A673 (cell line): Measurements from ENCODE around the gene RASSF1. TPM values are rescaled to one million over a fixed set of nuclear protein-coding genes. Genes with fewer than 3 reads are reported as not detected.

Experiments used
- BruUV-seq: library from RNA; stranded (reverse); fragments of 400-500 nt; replicated peaks from 2 replicates; lab custom pipeline; 2021; lab: Mats Ljungman, UMichigan
- CTCF ChIA-PET: fragments of 300-600 bp; sonication (Branson Sonifier 250); formaldehyde crosslinking; loops from one replicate; lab custom pipeline; 2022; ENCODE audit warnings: antibody characterized with exemption; lab: Charles Lee
- POLR2A ChIA-PET: fragments of 300-600 bp; sonication (Branson Sonifier 250); formaldehyde crosslinking; loops from one replicate; lab custom pipeline; 2022; ENCODE audit warnings: antibody characterized with exemption; ENCODE audit not compliant: low non-redundant PET; lab: Charles Lee
- DNase-seq: peaks from one replicate; pipeline ENCODE4 v3.0.0-alpha.2; 2015; ENCODE audit warnings: low spot score
- H3K27ac ChIP-seq: fragments of 200-600 bp; sonication (generic); 2 replicates; pipeline ENCODE4 v1.5.1; 2016; ENCODE audit warnings: mixed run types, low read depth, mild to moderate bottlenecking, mixed read lengths, antibody characterized with exemption, low read length; ENCODE audit not compliant: poor library complexity, severe bottlenecking
- H3K27me3 ChIP-seq: fragments of 200-600 bp; sonication (generic); replicated peaks from 2 replicates; pipeline ENCODE4 v1.6.1; 2017; ENCODE audit warnings: mixed run types, low read depth, mild to moderate bottlenecking, mixed read lengths, antibody characterized with exemption, low read length; ENCODE audit not compliant: insufficient read depth, poor library complexity
- H3K36me3 ChIP-seq: fragments of 200-600 bp; sonication (generic); 2 replicates; pipeline ENCODE4 v1.6.1; 2016; ENCODE audit warnings: mixed run types, mild to moderate bottlenecking, mixed read lengths, antibody characterized with exemption, low read length; ENCODE audit not compliant: insufficient read depth, poor library complexity, severe bottlenecking
- H3K4me1 ChIP-seq: fragments of 200-600 bp; sonication (generic); 2 replicates; pipeline ENCODE4 v1.6.1; 2017; ENCODE audit warnings: mixed run types, mild to moderate bottlenecking, mixed read lengths, antibody characterized with exemption, low read length; ENCODE audit not compliant: insufficient read depth, poor library complexity, severe bottlenecking
- H3K4me3 ChIP-seq: fragments of 200-600 bp; sonication (generic); 2 replicates; pipeline ENCODE4 v1.5.1; 2016; ENCODE audit warnings: low read depth, mixed run types, mild to moderate bottlenecking, mixed read lengths, low read length; ENCODE audit not compliant: poor library complexity, severe bottlenecking
- H3K9me3 ChIP-seq: fragments of 200-600 bp; sonication (generic); 2 replicates; pipeline ENCODE4 v1.6.1; 2016; ENCODE audit warnings: mixed run types, low read depth, mild to moderate bottlenecking, mixed read lengths, antibody characterized with exemption, low read length; ENCODE audit not compliant: poor library complexity, severe bottlenecking
- EZH2 ChIP-seq: fragments of 200-600 bp; sonication (generic); IDR thresholded peaks from 2 replicates; pipeline ENCODE4 v1.6.1; 2017; ENCODE audit warnings: borderline replicate concordance, low read depth, mild to moderate bottlenecking, mixed read lengths, antibody characterized with exemption, low read length; ENCODE audit not compliant: poor library complexity, severe bottlenecking
- intact Hi-C: fragments of 100-400 bp; cut with micrococcal nuclease; formaldehyde crosslinking; loops from one replicate; pipeline ENCODE4 v1.10.0; 2022; ENCODE audit not compliant: unreplicated experiment
- total RNA-seq: library from RNA; stranded (reverse); gene quantifications from 2 replicates; pipeline ENCODE4 v1.2.3, GENCODE V29; 2021
- TF ChIP-seq, protein P1 (sequence below): fragments of 300-800, 200-600 bp; sonication (generic); conservative IDR thresholded peaks from 2 replicates; pipeline ENCODE4 v1.5.1; 2017; ENCODE audit warnings: low read depth, mild to moderate bottlenecking, antibody characterized with exemption, low read length, moderate library complexity, mixed read lengths

The RASSF1 gene
- total RNA-seq, 1 experiment from 2014 or later = 14.4 TPM

DNA sequence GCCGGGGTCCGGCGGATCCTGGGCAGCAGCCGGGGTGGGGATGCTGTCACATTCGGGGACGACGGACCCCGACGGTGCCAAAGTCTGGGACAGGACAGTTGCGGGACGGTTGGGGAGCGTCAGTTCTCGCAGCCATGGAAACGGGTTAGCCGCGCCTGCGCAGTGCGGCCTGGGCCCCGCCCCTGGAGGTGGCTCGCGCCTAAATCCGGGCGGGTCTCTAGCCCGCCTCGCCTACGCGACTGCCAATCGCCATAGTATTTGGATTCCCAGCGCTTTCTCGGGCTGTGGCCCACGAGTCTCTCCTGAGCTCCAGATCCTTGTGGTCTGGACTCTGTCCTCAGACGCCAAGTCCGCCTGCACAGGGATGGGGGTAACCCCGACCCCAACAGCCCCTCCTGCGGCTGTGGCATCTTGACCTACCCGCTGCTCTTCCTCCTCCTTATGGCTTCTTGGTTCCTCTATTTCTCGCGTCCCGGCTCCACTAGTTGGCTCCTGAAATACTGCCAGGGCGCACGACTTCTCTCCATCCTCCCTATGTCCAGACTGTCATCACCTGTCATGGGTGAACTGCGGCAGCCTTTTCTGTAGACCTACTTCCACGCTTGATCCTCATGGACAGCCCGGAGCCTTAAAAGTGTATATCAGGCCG lies 5.1 kb upstream of the RASSF1 start, which contains the start of gene ZMYND10:
Gene ZMYND10 (minus strand): TSS at position 147 of the 649 bp plus-strand sequence. CDS start 153 bp downstream, outside the sequence.
- BruUV-seq = no TSS peak
- no peaks in the 10 kb centered on the region for H3K9me3 ChIP-seq
- TF ChIP-seq EZH2 = no peak
- TF ChIP-seq, protein P1, sequence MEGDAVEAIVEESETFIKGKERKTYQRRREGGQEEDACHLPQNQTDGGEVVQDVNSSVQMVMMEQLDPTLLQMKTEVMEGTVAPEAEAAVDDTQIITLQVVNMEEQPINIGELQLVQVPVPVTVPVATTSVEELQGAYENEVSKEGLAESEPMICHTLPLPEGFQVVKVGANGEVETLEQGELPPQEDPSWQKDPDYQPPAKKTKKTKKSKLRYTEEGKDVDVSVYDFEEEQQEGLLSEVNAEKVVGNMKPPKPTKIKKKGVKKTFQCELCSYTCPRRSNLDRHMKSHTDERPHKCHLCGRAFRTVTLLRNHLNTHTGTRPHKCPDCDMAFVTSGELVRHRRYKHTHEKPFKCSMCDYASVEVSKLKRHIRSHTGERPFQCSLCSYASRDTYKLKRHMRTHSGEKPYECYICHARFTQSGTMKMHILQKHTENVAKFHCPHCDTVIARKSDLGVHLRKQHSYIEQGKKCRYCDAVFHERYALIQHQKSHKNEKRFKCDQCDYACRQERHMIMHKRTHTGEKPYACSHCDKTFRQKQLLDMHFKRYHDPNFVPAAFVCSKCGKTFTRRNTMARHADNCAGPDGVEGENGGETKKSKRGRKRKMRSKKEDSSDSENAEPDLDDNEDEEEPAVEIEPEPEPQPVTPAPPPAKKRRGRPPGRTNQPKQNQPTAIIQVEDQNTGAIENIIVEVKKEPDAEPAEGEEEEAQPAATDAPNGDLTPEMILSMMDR = no peak
- ChIA-PET POLR2A (interaction anchor here (0.6 kb wide), 1 partner anchor 240 kb away, joined by 11 read pairs; no protein-coding TSS in a partner anchor), CTCF (interaction anchor here (0.6 to 0.7 kb wide), 2 partner anchors 108 to 1324 kb away, joined by 5 to 6 read pairs; no protein-coding TSS in a partner anchor)
- peak; percentile 69 for DNase-seq
- no peaks in the 10 kb centered on the region for H3K36me3 ChIP-seq
- no peaks in the 10 kb centered on the region for H3K27me3 ChIP-seq
- peaks cover 6% of the 10 kb centered on the region for H3K4me1 ChIP-seq
- no peak within 1 kb of the TSS for H3K27ac ChIP-seq
- peak within 1 kb of the TSS; percentile 40 for H3K4me3 ChIP-seq
- intact Hi-C loops = loop anchor here (2.0 kb wide), 1 partner anchor 205 kb away; no protein-coding TSS in a partner anchor

DNA sequence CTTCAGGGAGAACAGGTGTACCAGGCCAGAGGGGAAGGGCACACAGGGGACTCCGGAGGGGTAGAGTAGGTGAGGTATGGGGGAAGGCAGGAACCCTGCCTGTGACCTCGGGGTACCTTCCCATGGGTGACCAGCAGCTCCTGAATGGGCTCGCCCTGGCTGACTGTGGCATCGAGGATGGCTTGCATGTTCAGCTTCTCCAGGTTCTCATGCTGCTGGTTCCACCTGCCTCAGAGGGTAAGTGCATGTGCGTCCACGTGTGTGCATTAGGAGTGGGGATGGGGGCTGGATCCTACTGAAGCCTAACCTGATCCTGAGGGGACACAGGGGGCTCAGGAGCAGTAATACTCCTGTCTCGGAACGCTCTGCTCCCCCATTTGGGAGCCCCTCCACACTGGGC lies 4.4 kb upstream of the RASSF1 start:
- no TSS peak for BruUV-seq
- intact Hi-C loops = no loop called here
- no peaks in the 10 kb centered on the region for H3K9me3 ChIP-seq
- POLR2A ChIA-PET = interaction anchor here (0.6 kb wide), 1 partner anchor 241 kb away, joined by 11 read pairs; no protein-coding TSS in a partner anchor
- H3K4me3 ChIP-seq = peak overlapping the region; percentile 40
- TF ChIP-seq, protein P1 = no peak
- no peak for TF ChIP-seq EZH2
- no peaks in the 10 kb centered on the region for H3K27me3 ChIP-seq
- no peak overlapping the region for H3K27ac ChIP-seq
- CTCF ChIA-PET = no interaction called here
- H3K4me1 ChIP-seq = peaks cover 6% of the 10 kb centered on the region
- no peak for DNase-seq
- H3K36me3 ChIP-seq = no peaks in the 10 kb centered on the region

DNA sequence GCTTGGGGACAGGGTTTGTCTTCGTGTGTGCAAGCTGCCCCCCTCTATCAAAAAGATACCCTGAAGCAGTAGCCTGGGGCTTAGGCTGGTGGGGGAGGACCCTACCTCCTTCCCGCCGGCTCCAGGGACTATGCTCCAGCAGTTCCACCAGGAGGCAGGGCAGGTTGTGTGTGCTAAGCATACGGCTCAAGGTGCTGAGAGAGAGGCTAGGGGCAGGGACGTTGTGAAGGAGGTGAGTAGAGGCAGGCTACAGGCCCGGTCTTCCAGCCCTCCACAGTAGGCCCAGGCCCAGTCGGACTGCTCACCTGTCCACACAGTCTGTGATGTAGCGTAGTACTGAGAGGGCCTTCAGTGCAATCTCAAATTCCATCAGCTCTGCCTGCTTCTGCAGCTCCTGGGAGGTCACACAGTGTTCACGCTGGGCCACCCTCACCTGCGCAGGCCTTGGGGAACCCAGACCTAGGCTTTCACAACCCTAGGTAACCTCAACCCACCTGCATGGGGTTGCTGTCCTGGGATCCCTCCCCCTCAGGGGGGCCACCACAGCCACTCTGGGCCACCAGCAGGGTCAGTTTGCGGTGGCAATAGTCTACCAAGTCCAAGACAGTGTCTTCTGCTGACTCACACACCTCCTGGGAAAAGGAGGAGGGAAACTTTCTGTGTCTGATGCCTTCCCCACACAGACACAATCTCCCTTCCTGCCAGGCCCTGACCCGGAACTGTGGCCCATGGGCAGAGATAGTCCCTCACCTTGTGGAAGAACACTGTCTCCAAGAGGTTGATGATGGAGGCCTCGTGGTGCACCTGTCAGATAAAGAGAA lies 2.4 kb upstream of the RASSF1 start:
- Histone ChIP-seq H3K9me3 (no peaks in the 10 kb centered on the region), H3K27me3 (no peaks in the 10 kb centered on the region)

More for the DNA sequence above, 2.4 kb upstream of the RASSF1 start:
- intact Hi-C loops = no loop called here
- no peak overlapping the region for H3K27ac ChIP-seq
- no peak for DNase-seq
- CTCF ChIA-PET = no interaction called here
- H3K4me1 ChIP-seq = peaks cover 6% of the 10 kb centered on the region
- TF ChIP-seq, protein P1 = no peak
- TF ChIP-seq EZH2 = no peak
- POLR2A ChIA-PET = no interaction called here
- H3K4me3 ChIP-seq = no peak overlapping the region
- no TSS peak for BruUV-seq
- no peaks in the 10 kb centered on the region for H3K36me3 ChIP-seq
